Activated B cell treated with CpG ODN at 0.5 μM for 24 hours (primary cell): ENCODE results near the gene LETM1. TPM values are rescaled to one million over a fixed set of nuclear protein-coding genes. Genes with fewer than 3 reads are reported as not detected.

ENCODE experiments used
- ATAC-seq: fragments of 200-7000 bp; cut with Tn5 transposase; one replicate; pipeline ENCODE4 v1.10.0; 2021; ENCODE audit warnings: low read depth, mild to moderate bottlenecking, moderate library complexity
- CTCF ChIA-PET: fragments of 350-600 bp; sonication (Branson Sonifier 250); formaldehyde crosslinking; loops from one replicate; lab custom pipeline; 2021; ENCODE audit warnings: antibody characterized with exemption; lab: Charles Lee
- POLR2A ChIA-PET: fragments of 350-600 bp; sonication (Branson Sonifier 250); formaldehyde crosslinking; loops from one replicate; lab custom pipeline; 2021; ENCODE audit warnings: antibody characterized with exemption; lab: Charles Lee
- DNase-seq: peaks from one replicate; pipeline ENCODE4 v3.0.0; 2022
- H3K27ac Mint-ChIP-seq: one replicate; pipeline ENCODE4 v1.8.0; 2020; ENCODE audit warnings: mixed read lengths
- H3K27me3 Mint-ChIP-seq: one replicate; pipeline ENCODE4 v1.8.0; 2021; ENCODE audit warnings: mixed read lengths
- H3K36me3 Mint-ChIP-seq: one replicate; pipeline ENCODE4 v1.8.0; 2021; ENCODE audit warnings: low read depth, mixed read lengths
- H3K4me1 Mint-ChIP-seq: one replicate; pipeline ENCODE4 v1.8.0; 2021; ENCODE audit warnings: mixed read lengths
- H3K4me3 Mint-ChIP-seq: one replicate; pipeline ENCODE4 v1.8.0; 2020; ENCODE audit warnings: mild to moderate bottlenecking, mixed read lengths
- H3K9me3 Mint-ChIP-seq: one replicate; pipeline ENCODE4 v1.8.0; 2020; ENCODE audit warnings: mixed read lengths
- intact Hi-C: fragments of 100-400 bp; cut with micrococcal nuclease; formaldehyde crosslinking; loops from one replicate; pipeline ENCODE4 v1.15.1; 2024
- total RNA-seq: library from RNA; stranded (reverse); gene quantifications from 2 replicates; pipeline ENCODE4 v1.2.3, GENCODE V29; 2022
- TF ChIP-seq, protein P1 (sequence below): fragments of 200-600 bp; IDR thresholded peaks from one replicate; pipeline ENCODE4 v1.8.0; 2022; ENCODE audit warnings: antibody characterized with exemption, mild to moderate bottlenecking

The LETM1 gene
- total RNA-seq, 1 donor from 2014 or later = 60.3 TPM

GRCh38 chr4:1831331-1831730 is 24.6 kb downstream of the LETM1 start:
- H3K27me3 Mint-ChIP-seq = no peaks in the 10 kb centered on the region
- intact Hi-C loops = no loop called here
- H3K27ac Mint-ChIP-seq = no peak overlapping the region
- H3K4me3 Mint-ChIP-seq = no peak overlapping the region
- peaks cover 34% of the 10 kb centered on the region for H3K4me1 Mint-ChIP-seq
- DNase-seq (no peak), ATAC-seq (no peak)
- POLR2A ChIA-PET = no interaction called here
- CTCF ChIA-PET = interaction anchor here (1.1 to 1.2 kb wide), 2 partner anchors 68 to 479 kb away, joined by 3 to 4 read pairs; no protein-coding TSS in a partner anchor
- peaks cover 59% of the 10 kb centered on the region for H3K36me3 Mint-ChIP-seq
- TF ChIP-seq, protein P1, sequence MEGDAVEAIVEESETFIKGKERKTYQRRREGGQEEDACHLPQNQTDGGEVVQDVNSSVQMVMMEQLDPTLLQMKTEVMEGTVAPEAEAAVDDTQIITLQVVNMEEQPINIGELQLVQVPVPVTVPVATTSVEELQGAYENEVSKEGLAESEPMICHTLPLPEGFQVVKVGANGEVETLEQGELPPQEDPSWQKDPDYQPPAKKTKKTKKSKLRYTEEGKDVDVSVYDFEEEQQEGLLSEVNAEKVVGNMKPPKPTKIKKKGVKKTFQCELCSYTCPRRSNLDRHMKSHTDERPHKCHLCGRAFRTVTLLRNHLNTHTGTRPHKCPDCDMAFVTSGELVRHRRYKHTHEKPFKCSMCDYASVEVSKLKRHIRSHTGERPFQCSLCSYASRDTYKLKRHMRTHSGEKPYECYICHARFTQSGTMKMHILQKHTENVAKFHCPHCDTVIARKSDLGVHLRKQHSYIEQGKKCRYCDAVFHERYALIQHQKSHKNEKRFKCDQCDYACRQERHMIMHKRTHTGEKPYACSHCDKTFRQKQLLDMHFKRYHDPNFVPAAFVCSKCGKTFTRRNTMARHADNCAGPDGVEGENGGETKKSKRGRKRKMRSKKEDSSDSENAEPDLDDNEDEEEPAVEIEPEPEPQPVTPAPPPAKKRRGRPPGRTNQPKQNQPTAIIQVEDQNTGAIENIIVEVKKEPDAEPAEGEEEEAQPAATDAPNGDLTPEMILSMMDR = no peak
- no peaks in the 10 kb centered on the region for H3K9me3 Mint-ChIP-seq

DNA sequence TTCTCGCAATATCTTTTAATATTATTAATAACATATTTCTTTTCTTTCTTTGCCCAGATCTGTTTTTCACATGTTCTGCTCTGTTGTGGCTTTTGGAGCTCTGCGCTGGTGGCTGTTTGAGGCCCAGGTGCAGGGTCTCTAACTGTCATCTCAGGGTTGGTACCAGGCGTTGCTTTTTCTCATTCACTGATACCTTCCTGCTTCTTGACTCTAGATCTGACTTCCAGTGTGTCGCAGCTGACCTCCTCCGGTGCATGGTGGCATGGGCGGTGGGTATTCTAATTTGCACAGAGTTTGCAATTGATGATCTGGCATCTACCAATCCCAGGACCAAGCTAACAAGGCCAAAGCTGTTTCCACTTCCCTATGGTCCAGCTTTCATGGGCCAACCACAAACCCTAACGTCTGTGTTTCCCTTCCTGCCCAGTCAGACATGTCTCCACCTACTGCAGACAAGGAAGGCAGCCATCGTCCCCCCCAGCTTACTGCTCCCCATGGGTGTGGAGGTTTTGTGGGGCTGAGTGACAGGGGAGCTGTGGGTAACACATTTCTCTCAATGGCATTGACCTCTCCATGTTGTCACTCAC is 25.2 kb downstream of the LETM1 start:
- Mint-ChIP-seq H3K36me3 (peaks cover 61% of the 10 kb centered on the region), H3K27ac (peak overlapping the region; percentile 12), H3K4me3 (no peak overlapping the region), H3K9me3 (no peaks in the 10 kb centered on the region), H3K27me3 (no peaks in the 10 kb centered on the region), H3K4me1 (peaks cover 34% of the 10 kb centered on the region)
- ChIA-PET CTCF (interaction anchor here (0.7 to 1.2 kb wide), 3 partner anchors 10 to 478 kb away, joined by 3 to 4 read pairs (median 3); no protein-coding TSS in a partner anchor), POLR2A (no interaction called here)
- intact Hi-C loops = no loop called here
- ATAC-seq (no peak), DNase-seq (no peak)
- TF ChIP-seq, protein P1 = no peak

GRCh38 chr4:1830234-1830633 is 25.7 kb downstream of the LETM1 start:
- H3K4me1 Mint-ChIP-seq = peaks cover 34% of the 10 kb centered on the region
- TF ChIP-seq, protein P1 = no peak
- ChIA-PET POLR2A (no interaction called here), CTCF (interaction anchor here (0.7 to 1.1 kb wide), 2 partner anchors 9 to 69 kb away, joined by 3 to 4 read pairs; no protein-coding TSS in a partner anchor)
- H3K36me3 Mint-ChIP-seq = peaks cover 60% of the 10 kb centered on the region
- no peaks in the 10 kb centered on the region for H3K9me3 Mint-ChIP-seq
- no peak for DNase-seq
- no peaks in the 10 kb centered on the region for H3K27me3 Mint-ChIP-seq
- no peak overlapping the region for H3K27ac Mint-ChIP-seq
- ATAC-seq = no peak
- no peak overlapping the region for H3K4me3 Mint-ChIP-seq
- intact Hi-C loops = no loop called here

DNA sequence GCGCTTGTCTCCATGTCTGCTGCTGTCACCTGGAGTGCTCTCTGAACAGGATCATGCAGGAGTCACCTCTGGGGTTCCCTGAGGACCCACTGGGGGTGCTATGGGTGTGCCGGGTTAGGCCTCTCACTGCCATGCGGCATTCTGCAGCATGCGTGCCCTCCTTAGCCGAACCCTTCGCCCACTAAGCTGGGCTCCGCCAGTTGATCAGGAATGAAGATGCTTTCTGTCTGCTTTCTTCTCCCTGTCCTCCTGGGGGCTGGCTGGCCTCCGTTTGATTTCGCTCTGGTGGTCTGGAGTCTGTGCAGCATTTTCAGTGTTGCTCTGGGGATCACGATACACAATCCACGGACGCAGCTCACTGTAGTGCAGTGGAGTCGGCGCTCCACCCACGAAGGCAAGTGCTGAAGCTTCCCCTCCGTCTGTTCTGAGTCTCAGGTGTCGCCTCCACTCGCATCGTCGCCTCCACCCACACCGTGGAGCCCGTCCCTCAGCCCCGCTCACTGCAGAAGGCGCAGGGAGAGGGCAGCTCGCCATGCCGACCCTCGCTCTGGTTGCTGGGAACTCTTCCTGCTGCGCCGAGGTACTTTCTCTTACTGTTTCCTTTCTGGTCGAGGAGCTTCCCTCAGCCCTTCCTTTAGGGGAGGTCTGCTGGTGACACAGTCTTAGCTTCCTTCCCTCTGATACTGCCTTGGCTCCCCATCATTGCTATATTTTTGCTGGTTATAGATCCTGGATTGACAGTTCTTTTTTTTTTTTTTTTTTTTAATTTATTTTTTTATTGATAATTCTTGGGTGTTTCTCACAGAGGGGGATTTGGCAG is 29.2 kb downstream of the LETM1 start:
- ChIA-PET CTCF (no interaction called here), POLR2A (no interaction called here)
- no peak overlapping the region for H3K27ac Mint-ChIP-seq
- H3K36me3 Mint-ChIP-seq = peaks cover 71% of the 10 kb centered on the region
- H3K4me3 Mint-ChIP-seq = no peak overlapping the region
- ATAC-seq = no peak
- TF ChIP-seq, protein P1 = no peak
- no peak for DNase-seq
- H3K27me3 Mint-ChIP-seq = no peaks in the 10 kb centered on the region
- intact Hi-C loops = no loop called here
- peaks cover 7% of the 10 kb centered on the region for H3K4me1 Mint-ChIP-seq
- H3K9me3 Mint-ChIP-seq = no peaks in the 10 kb centered on the region

DNA sequence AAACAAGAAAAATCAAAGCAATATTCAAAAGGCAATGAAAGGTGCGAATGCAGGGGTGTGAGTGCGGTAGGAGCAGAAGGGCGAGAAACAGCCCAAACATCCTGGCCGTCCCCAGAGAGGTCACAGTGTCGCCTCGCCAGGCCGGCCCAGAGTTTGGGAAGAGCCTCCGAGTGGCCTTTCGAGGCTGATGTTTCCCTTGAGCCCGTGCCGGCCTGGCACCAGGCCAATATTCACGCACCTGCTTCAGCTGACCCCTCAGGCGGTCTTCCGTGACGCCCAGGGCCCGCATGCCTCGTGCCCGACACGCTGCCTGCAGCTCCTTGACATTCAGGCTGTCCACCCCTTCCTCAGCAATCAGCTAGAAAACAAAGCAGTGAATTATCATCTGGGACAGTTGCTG is 30.6 kb downstream of the LETM1 start:
- H3K27ac Mint-ChIP-seq = no peak overlapping the region
- ChIA-PET POLR2A (no interaction called here), CTCF (no interaction called here)
- no peak for DNase-seq
- no peak for ATAC-seq
- H3K9me3 Mint-ChIP-seq = no peaks in the 10 kb centered on the region
- no peak overlapping the region for H3K4me3 Mint-ChIP-seq
- H3K4me1 Mint-ChIP-seq = no peaks in the 10 kb centered on the region
- intact Hi-C loops = no loop called here
- H3K36me3 Mint-ChIP-seq = peaks cover 64% of the 10 kb centered on the region
- H3K27me3 Mint-ChIP-seq = no peaks in the 10 kb centered on the region
- TF ChIP-seq, protein P1 = no peak
